Panc1 (cell line): ENCODE measurements around the gene ZNF619.

Experiments used
- SIN3A ChIP-seq: IDR thresholded peaks from 2 replicates; pipeline ENCODE4 v1.6.1; 2012; ENCODE audit warnings: low read depth, mild to moderate bottlenecking, low read length, moderate library complexity, borderline replicate concordance; ENCODE audit not compliant: insufficient read depth
- TF ChIP-seq, protein P1 (sequence below): fragments of 450-650 bp; IDR thresholded peaks from 2 replicates; pipeline ENCODE4 v1.5.1; 2017; ENCODE audit warnings: mild to moderate bottlenecking

DNA sequence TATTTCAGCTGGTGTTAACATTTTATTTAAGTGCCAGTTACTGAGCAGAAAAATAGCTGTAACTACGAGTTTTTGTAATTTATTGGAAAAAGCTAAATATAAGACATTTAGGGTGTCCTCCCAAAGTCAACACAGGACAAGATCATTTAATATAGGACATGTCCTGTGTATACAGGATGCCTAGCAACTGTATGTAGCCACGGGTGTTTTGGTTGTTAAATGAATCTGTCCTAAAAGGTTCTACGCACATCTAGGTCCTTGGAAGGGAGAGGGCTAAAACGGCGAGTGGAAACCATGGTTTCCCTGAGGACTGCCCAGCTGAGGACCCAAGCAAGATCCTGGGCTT lies 47.3 kb downstream of the ZNF619 start:
- TF ChIP-seq, protein P1, sequence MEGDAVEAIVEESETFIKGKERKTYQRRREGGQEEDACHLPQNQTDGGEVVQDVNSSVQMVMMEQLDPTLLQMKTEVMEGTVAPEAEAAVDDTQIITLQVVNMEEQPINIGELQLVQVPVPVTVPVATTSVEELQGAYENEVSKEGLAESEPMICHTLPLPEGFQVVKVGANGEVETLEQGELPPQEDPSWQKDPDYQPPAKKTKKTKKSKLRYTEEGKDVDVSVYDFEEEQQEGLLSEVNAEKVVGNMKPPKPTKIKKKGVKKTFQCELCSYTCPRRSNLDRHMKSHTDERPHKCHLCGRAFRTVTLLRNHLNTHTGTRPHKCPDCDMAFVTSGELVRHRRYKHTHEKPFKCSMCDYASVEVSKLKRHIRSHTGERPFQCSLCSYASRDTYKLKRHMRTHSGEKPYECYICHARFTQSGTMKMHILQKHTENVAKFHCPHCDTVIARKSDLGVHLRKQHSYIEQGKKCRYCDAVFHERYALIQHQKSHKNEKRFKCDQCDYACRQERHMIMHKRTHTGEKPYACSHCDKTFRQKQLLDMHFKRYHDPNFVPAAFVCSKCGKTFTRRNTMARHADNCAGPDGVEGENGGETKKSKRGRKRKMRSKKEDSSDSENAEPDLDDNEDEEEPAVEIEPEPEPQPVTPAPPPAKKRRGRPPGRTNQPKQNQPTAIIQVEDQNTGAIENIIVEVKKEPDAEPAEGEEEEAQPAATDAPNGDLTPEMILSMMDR = no peak
- no peak for TF ChIP-seq SIN3A
